ENCODE results near the gene SCGB2B2. TPM values are rescaled to one million over a fixed set of nuclear protein-coding genes. Genes with fewer than 3 reads are reported as not detected.

Gene SCGB2B2
- total RNA-seq, 1 donor, result 0.09 TPM

DNA sequence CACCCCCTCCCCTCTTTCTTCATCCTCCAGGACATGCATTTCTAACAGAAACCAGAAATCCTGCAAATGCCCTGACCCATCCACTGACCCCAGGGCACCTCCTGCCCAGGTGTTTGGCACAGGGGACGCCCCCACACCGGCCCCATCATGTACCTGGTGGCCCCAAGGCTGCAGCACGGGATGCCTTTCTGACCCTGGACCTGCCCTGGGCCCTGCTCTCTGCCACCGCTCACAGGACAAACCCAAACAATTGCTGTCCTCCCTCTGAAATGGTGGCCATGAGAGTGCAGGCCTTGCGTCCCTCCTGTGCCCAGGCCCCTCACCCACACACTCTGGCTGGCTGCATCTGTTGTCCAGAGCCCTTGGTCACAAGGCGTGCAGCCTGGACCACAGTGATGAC is 12.1 kb downstream of the SCGB2B2 start:
- TF ChIP-seq, protein P1, sequence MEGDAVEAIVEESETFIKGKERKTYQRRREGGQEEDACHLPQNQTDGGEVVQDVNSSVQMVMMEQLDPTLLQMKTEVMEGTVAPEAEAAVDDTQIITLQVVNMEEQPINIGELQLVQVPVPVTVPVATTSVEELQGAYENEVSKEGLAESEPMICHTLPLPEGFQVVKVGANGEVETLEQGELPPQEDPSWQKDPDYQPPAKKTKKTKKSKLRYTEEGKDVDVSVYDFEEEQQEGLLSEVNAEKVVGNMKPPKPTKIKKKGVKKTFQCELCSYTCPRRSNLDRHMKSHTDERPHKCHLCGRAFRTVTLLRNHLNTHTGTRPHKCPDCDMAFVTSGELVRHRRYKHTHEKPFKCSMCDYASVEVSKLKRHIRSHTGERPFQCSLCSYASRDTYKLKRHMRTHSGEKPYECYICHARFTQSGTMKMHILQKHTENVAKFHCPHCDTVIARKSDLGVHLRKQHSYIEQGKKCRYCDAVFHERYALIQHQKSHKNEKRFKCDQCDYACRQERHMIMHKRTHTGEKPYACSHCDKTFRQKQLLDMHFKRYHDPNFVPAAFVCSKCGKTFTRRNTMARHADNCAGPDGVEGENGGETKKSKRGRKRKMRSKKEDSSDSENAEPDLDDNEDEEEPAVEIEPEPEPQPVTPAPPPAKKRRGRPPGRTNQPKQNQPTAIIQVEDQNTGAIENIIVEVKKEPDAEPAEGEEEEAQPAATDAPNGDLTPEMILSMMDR (IDR thresholded peaks at IDR 0.05; ENCODE audit: insufficient read depth, low read length), result no peak
- no peak overlapping the region for H3K4me3 ChIP-seq (ENCODE audit: low read depth, low read length)
- no peak for DNase-seq (ENCODE audit: low read depth)

DNA sequence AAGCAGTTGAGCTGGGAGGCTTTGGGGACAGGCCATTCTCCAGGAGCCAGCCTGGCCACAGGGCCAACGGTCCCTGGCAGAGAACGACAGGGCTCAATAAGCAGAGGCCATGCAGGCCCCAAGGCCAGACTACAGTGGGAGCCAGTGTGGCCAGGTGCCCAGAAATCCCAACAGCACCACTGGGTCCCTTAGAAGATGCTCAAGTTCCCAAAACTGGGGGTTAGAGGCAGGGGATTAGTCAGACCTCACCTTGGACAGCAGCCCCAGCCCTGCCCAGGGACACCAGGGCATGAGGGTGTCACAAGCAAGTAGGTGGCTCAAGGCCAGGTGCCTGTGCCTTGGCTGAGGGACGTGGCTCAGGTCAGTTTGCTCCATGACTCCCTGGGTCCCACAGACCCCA is 12.8 kb downstream of the SCGB2B2 start:
- H3K4me3 ChIP-seq (ENCODE audit: low read depth, low read length), result no peak overlapping the region
- no peak for DNase-seq (ENCODE audit: low read depth)
- TF ChIP-seq, protein P1 (IDR thresholded peaks at IDR 0.05; ENCODE audit: insufficient read depth, low read length), result no peak

DNA sequence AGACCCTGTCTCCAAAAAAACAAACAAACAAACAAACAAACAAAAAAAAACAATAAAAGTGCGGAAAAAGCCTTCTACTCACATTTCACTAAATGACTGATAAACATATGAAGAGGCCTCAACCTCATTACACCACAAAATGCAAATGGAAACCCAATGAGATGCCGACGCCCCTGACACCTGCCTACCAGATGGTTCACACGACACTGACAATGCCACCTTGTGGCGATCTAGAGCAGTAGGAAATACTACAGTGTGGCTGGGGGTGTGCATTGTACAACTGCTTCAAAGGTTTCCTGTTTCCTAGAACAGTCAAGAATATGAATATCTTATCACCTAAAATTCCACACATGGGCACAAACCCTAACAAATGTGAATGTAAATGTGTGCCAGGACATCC is 14.0 kb downstream of the SCGB2B2 start:
- no peak for DNase-seq (ENCODE audit: low read depth)

DNA sequence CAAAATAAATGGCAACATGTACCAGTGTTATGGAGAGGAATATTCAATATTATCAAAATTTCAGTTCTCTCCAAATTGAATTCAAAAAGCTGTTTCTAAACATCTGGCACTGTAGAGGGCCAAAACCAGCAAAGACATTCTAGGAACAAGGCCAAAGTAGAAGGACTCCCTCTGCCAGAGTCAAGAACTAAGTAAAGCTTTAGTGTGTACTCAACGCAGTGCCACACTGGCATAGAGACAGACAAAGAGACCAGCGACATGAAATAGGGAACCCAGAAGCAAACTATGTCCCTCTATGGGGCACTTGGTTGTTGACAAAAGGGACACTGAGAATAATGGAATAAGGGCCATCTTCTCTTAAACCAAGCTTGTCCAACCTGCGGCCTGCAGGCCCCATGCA is 15.6 kb downstream of the SCGB2B2 start:
- DNase-seq (ENCODE audit: low read depth), result peak; percentile 5
- TF ChIP-seq, protein P1 (IDR thresholded peaks at IDR 0.05; ENCODE audit: insufficient read depth, low read length), result no peak
- no peak overlapping the region for H3K4me3 ChIP-seq (ENCODE audit: low read depth, low read length)

More for the DNA sequence above, 14.0 kb downstream of the SCGB2B2 start:
- TF ChIP-seq, protein P1 (IDR thresholded peaks at IDR 0.05; ENCODE audit: insufficient read depth, low read length), result no peak
- H3K4me3 ChIP-seq (ENCODE audit: low read depth, low read length), result no peak overlapping the region

DNA sequence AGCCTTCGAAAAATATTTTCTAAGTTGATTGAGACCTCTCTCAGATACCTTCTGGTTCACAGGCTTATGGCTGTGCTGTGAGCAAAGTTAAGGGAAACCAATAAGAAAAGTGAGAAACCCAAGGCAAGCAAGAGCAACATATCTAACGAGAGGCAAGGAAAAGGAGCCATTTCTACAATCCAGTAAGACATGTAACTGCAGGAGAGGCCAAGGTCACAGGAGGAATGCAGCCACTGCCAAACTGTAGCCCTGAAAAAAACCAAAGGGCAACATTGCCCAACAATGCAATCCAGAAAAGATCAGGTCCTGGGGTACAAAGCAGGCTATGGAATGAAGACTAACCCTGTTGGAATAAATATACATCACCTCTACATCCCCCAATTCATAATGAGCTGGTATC is 21.3 kb downstream of the SCGB2B2 start:
- TF ChIP-seq, protein P1 (IDR thresholded peaks at IDR 0.05; ENCODE audit: insufficient read depth, low read length), result no peak
- no peak for DNase-seq (ENCODE audit: low read depth)
- H3K4me3 ChIP-seq (ENCODE audit: low read depth, low read length), result no peak overlapping the region

DNA sequence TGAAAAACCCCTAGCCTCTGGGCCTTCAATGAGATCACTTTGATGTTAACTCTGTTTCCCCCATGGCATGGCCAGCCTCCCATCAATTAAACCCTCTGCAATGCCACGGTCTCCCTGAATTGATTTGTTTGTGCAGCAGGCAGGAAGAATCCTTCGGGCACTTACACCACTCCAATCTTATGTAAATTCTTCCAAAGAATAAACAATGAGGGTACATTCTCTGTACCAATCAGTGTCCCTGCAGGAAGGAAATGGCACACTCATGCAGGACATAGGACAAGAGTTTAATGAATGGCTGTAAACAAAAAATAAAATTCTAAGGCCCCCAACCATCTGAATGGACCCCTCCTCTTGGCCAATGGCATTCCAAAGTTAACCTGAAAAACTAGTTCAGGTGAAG is 22.2 kb downstream of the SCGB2B2 start:
- no peak for DNase-seq (ENCODE audit: low read depth)
- H3K4me3 ChIP-seq (ENCODE audit: low read depth, low read length), result no peak overlapping the region
- TF ChIP-seq, protein P1 (IDR thresholded peaks at IDR 0.05; ENCODE audit: insufficient read depth, low read length), result no peak

DNA sequence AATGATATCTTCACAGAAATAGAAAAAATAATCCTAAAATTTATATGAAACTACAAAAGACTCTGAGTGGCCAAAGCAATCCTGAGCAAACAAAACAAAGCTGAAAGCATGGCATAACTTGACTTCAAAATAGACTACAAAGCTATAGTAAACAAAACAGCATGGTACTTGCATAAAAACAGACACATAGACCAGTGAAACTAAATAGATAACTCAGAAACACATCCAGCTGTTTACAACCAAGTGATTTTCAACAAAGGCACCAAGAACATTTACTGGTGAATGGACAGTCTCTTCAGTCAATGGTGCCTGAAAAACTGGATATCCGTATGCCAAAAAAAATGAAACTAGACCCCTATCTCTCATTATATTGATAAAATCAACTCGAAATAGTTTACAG is 25.2 kb downstream of the SCGB2B2 start:
- TF ChIP-seq, protein P1 (IDR thresholded peaks at IDR 0.05; ENCODE audit: insufficient read depth, low read length), result no peak
- DNase-seq (ENCODE audit: low read depth), result no peak
- H3K4me3 ChIP-seq (ENCODE audit: low read depth, low read length), result no peak overlapping the region
